ENCODE measurements around the gene NBAS. TPM values are rescaled to one million over a fixed set of nuclear protein-coding genes. Genes with fewer than 3 reads are reported as not detected.

The NBAS gene
- polyA plus RNA-seq, 1 donor (not counting 4 experiments of a cell fraction or from before 2014, with no cell fraction given) = 27.9 TPM

DNA sequence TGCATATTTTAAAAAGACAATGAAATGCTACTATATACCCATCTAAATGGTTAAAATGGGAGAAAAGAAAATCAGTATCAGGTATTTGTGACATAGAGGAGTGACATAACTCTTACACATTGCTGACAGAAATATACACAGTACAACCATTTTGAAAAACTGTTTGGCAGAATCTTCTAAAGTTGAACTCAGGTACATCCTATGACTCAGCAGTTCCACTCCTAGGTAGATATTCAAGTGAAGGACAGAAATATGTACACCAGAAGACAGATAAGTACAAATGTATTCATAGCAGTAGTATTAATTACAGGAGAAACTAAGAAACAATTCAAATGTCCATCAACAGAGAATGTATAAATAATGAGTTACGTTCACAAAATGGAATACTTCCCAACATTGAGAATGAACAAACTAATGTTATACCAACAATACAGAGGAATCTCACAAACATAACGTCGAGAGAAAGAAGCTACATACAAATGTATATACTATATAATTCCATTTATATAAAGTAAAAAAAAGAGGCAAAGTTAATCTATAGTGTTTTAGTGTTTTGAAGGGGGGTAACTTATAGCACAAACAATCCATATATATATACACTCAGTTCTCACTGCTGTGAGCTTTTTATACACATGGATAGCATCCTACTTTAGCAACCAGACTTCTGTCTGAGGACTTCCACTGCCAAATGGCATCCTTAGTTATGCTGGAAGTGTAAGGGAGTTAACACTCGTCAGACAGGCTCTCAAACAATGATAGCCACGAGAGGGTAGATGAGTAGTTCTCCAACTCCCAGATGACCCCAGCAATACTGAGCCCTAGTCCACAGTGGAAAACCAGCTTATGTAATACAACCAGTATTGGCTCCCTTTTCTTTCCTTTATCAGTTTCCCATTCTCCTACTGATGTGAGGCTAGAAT is 172.5 kb downstream of the NBAS start:
- H3K27ac ChIP-seq (ENCODE audit: control insufficient read depth, insufficient read depth, low read length) = no peak overlapping the region
- H3K4me1 ChIP-seq (ENCODE audit: control insufficient read depth, extremely low read depth, insufficient read depth, low read length) = peaks cover 7% of the 10 kb centered on the region
- H3K9ac ChIP-seq (ENCODE audit: control insufficient read depth, extremely low read depth, insufficient read depth, low read length) = no peak overlapping the region
- peaks cover 0 to under 1% of the 10 kb centered on the region in 2 experiments for H3K36me3 ChIP-seq (ENCODE audit: control insufficient read depth in 2 of 2, extremely low read depth in 1 of 2, insufficient read depth in 2 of 2, low read length in 2 of 2)
- no peaks in the 10 kb centered on the region for H3K9me1 ChIP-seq (ENCODE audit: control insufficient read depth, extremely low read depth, insufficient read depth, low read length)
- TF ChIP-seq, protein P1, sequence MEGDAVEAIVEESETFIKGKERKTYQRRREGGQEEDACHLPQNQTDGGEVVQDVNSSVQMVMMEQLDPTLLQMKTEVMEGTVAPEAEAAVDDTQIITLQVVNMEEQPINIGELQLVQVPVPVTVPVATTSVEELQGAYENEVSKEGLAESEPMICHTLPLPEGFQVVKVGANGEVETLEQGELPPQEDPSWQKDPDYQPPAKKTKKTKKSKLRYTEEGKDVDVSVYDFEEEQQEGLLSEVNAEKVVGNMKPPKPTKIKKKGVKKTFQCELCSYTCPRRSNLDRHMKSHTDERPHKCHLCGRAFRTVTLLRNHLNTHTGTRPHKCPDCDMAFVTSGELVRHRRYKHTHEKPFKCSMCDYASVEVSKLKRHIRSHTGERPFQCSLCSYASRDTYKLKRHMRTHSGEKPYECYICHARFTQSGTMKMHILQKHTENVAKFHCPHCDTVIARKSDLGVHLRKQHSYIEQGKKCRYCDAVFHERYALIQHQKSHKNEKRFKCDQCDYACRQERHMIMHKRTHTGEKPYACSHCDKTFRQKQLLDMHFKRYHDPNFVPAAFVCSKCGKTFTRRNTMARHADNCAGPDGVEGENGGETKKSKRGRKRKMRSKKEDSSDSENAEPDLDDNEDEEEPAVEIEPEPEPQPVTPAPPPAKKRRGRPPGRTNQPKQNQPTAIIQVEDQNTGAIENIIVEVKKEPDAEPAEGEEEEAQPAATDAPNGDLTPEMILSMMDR (optimal IDR thresholded peaks at IDR 0.05 in 1 of 3, IDR thresholded peaks at IDR 0.05 in 1 of 3, conservative IDR thresholded peaks at IDR 0.05 in 1 of 3; ENCODE audit: extremely low read depth in 1 of 3, insufficient read depth in 2 of 3, low read length in 3 of 3) = no peak
- no peak for TF ChIP-seq EZH2 (IDR thresholded peaks at IDR 0.05; ENCODE audit: low read length)
- H4K20me1 ChIP-seq (ENCODE audit: control insufficient read depth, extremely low read depth, insufficient read depth, low read length) = no peaks in the 10 kb centered on the region
- no peaks in the 10 kb centered on the region for H3K9me3 ChIP-seq (ENCODE audit: control insufficient read depth, low read depth, low read length)
- no peaks in the 10 kb centered on the region for H3K27me3 ChIP-seq (ENCODE audit: control insufficient read depth, extremely low read depth, insufficient read depth, low read length)
- H3K79me2 ChIP-seq (ENCODE audit: control insufficient read depth, insufficient read depth, low read length) = no peaks in the 10 kb centered on the region
- FAIRE-seq (peak; percentile 39), DNase-seq (ENCODE audit: low read depth, low spot score) (no peak)
- dilution Hi-C loops (cut with MboI; ENCODE audit: extremely low pct_ligation_motif_present, low sequenced_read_pairs) = no loop called here
- H3K4me2 ChIP-seq (ENCODE audit: control insufficient read depth, extremely low read depth, insufficient read depth, low read depth, low read length) = no peak overlapping the region
- no peak overlapping the region for H3K4me3 ChIP-seq (ENCODE audit: control insufficient read depth in 2 of 3, extremely low read depth in 1 of 3, insufficient read depth in 2 of 3, low read depth in 1 of 3, low read length in 3 of 3)
- no peak overlapping the region for H2AFZ ChIP-seq (ENCODE audit: control insufficient read depth, low read length)

DNA sequence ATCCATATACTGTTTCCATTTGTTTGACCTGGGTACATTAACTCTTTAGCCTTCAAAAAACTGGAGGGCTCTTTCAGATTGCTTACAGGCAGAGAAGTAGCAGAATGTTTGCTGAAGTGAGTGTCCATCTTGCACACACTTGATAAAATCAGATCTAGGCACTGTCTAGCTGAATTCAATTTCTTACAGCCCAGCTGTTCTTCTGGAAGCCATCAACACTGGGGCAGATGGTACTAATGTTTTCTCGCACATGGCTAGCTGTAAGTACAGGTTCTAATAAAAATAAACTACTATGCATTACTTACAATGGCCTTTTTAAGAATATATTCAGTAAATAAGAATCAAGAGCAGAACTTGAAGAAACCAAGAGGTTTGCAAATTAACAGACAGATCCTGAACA is 175.9 kb downstream of the NBAS start:
- TF ChIP-seq EZH2 (IDR thresholded peaks at IDR 0.05; ENCODE audit: low read length) = no peak
- no peak overlapping the region for H2AFZ ChIP-seq (ENCODE audit: control insufficient read depth, low read length)
- H4K20me1 ChIP-seq (ENCODE audit: control insufficient read depth, extremely low read depth, insufficient read depth, low read length) = no peaks in the 10 kb centered on the region
- FAIRE-seq = no peak
- H3K4me2 ChIP-seq (ENCODE audit: control insufficient read depth, extremely low read depth, insufficient read depth, low read depth, low read length) = no peak overlapping the region
- H3K27ac ChIP-seq (ENCODE audit: control insufficient read depth, insufficient read depth, low read length) = no peak overlapping the region
- H3K79me2 ChIP-seq (ENCODE audit: control insufficient read depth, insufficient read depth, low read length) = no peaks in the 10 kb centered on the region
- peaks cover 0 to 3% of the 10 kb centered on the region in 2 experiments for H3K36me3 ChIP-seq (ENCODE audit: control insufficient read depth in 2 of 2, extremely low read depth in 1 of 2, insufficient read depth in 2 of 2, low read length in 2 of 2)
- dilution Hi-C loops (cut with MboI; ENCODE audit: extremely low pct_ligation_motif_present, low sequenced_read_pairs) = no loop called here
- peaks cover 7% of the 10 kb centered on the region for H3K4me1 ChIP-seq (ENCODE audit: control insufficient read depth, extremely low read depth, insufficient read depth, low read length)
- H3K9ac ChIP-seq (ENCODE audit: control insufficient read depth, extremely low read depth, insufficient read depth, low read length) = no peak overlapping the region
- no peaks in the 10 kb centered on the region for H3K9me1 ChIP-seq (ENCODE audit: control insufficient read depth, extremely low read depth, insufficient read depth, low read length)
- no peak overlapping the region for H3K4me3 ChIP-seq (ENCODE audit: control insufficient read depth in 2 of 3, extremely low read depth in 1 of 3, insufficient read depth in 2 of 3, low read depth in 1 of 3, low read length in 3 of 3)
- H3K27me3 ChIP-seq (ENCODE audit: control insufficient read depth, extremely low read depth, insufficient read depth, low read length) = no peaks in the 10 kb centered on the region
- no peak for DNase-seq (ENCODE audit: low read depth, low spot score)
- no peaks in the 10 kb centered on the region for H3K9me3 ChIP-seq (ENCODE audit: control insufficient read depth, low read depth, low read length)

Measured in keratinocyte (primary cell).